ENCODE measurements around the gene SH3BP1. TPM values are rescaled to one million over a fixed set of nuclear protein-coding genes. Genes with fewer than 3 reads are reported as not detected.

Gene SH3BP1
- polyA plus RNA-seq, 1 experiment: 8.4 TPM

- no peaks in the 10 kb centered on the region for H3K9me3 ChIP-seq (ENCODE audit: control insufficient read depth, insufficient read depth, low read length)
- H3K27me3 ChIP-seq (ENCODE audit: control insufficient read depth, insufficient read depth, low read length): no peaks in the 10 kb centered on the region
- CTCF ChIA-PET: interaction anchor here (0.9 to 3.4 kb wide), 8 partner anchors 13 to 96 kb away, joined by 3 to 54 read pairs (median 4); no protein-coding TSS in a partner anchor
- peak overlapping the region; percentile 85 for H3K27ac ChIP-seq (ENCODE audit: low read depth, low read length)
- TF ChIP-seq, protein P1, sequence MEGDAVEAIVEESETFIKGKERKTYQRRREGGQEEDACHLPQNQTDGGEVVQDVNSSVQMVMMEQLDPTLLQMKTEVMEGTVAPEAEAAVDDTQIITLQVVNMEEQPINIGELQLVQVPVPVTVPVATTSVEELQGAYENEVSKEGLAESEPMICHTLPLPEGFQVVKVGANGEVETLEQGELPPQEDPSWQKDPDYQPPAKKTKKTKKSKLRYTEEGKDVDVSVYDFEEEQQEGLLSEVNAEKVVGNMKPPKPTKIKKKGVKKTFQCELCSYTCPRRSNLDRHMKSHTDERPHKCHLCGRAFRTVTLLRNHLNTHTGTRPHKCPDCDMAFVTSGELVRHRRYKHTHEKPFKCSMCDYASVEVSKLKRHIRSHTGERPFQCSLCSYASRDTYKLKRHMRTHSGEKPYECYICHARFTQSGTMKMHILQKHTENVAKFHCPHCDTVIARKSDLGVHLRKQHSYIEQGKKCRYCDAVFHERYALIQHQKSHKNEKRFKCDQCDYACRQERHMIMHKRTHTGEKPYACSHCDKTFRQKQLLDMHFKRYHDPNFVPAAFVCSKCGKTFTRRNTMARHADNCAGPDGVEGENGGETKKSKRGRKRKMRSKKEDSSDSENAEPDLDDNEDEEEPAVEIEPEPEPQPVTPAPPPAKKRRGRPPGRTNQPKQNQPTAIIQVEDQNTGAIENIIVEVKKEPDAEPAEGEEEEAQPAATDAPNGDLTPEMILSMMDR (IDR thresholded peaks at IDR 0.05; ENCODE audit: low read depth, low read length): no peak
- POLR2A ChIA-PET: interaction anchor here (0.8 to 3.9 kb wide), 15 partner anchors 10 to 112 kb away, joined by 3 to 46 read pairs (median 5); partner anchors contain the start of genes GGA1, LGALS1 and NOL12
- H3K4me3 ChIP-seq (ENCODE audit: low read depth, low read length): peak overlapping the region; percentile 71
- no peak for DNase-seq (ENCODE audit: low read depth, low spot score)
These were observed 18.2 kb downstream of the SH3BP1 start for GRCh38 chr22:37657590-37658132.

GRCh38 chr22:37658133-37659065 is 18.9 kb downstream of the SH3BP1 start, which contains the start of gene PDXP:
Gene PDXP, plus strand, starts transcription at chr22:37658723. Its CDS starts 60 bp downstream, at chr22:37658783.
- TF ChIP-seq, protein P1 (IDR thresholded peaks at IDR 0.05; ENCODE audit: low read depth, low read length): no peak
- H3K27ac ChIP-seq (ENCODE audit: low read depth, low read length): peak within 1 kb of the TSS; percentile 85
- no peaks in the 10 kb centered on the region for H3K27me3 ChIP-seq (ENCODE audit: control insufficient read depth, insufficient read depth, low read length)
- DNase-seq (ENCODE audit: low read depth, low spot score): peak; percentile 100
- CTCF ChIA-PET: interaction anchor here (0.9 to 3.4 kb wide), 6 partner anchors 13 to 96 kb away, joined by 3 to 54 read pairs (median 5); no protein-coding TSS in a partner anchor
- no peaks in the 10 kb centered on the region for H3K9me3 ChIP-seq (ENCODE audit: control insufficient read depth, insufficient read depth, low read length)
- POLR2A ChIA-PET: interaction anchor here (0.8 to 3.9 kb wide), 15 partner anchors 9 to 112 kb away, joined by 3 to 46 read pairs (median 5); partner anchors contain the start of genes GGA1, LGALS1 and NOL12
- peak within 1 kb of the TSS; percentile 78 for H3K4me3 ChIP-seq (ENCODE audit: low read depth, low read length)

DNA sequence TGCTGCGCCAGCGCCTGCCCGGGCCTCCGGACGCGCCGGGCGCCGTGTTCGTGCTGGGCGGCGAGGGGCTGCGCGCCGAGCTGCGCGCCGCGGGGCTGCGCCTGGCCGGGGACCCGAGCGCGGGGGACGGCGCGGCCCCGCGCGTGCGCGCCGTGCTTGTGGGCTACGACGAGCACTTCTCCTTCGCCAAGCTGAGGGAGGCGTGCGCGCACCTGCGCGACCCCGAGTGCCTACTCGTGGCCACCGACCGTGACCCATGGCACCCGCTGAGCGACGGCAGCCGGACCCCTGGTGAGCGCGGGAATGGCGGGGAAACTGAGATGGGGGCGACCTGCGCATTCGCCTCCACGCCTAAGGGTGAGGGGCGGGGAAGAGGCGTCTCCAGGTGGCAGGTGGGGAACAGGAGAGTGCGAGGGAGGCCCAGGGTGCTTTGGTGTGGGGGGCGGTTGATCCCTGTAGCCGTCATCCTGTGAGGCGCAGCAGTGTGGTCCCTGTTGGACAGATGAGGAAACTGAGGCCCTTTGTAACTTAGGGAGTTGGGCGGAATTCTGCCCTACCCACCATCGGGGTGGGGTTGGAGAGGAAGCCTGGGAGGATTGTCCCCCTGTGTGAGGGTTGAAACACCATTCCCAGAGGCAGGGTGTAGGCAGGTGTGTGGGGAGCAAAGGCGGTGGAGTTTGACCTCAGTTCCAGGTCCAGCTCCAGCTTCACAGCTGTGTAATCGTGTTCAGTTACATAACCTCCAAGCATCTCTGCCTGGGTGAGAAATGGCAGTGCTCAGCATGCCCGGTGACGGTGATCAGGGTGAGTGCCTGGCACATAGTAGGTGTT is 19.8 kb downstream of the SH3BP1 start:
- H3K9me3 ChIP-seq (ENCODE audit: control insufficient read depth, insufficient read depth, low read length): no peaks in the 10 kb centered on the region
- no peaks in the 10 kb centered on the region for H3K27me3 ChIP-seq (ENCODE audit: control insufficient read depth, insufficient read depth, low read length)
- H3K27ac ChIP-seq (ENCODE audit: low read depth, low read length): no peak overlapping the region
- DNase-seq (ENCODE audit: low read depth, low spot score): no peak
- peak overlapping the region; percentile 78 for H3K4me3 ChIP-seq (ENCODE audit: low read depth, low read length)
- TF ChIP-seq, protein P1 (IDR thresholded peaks at IDR 0.05; ENCODE audit: low read depth, low read length): no peak
- POLR2A ChIA-PET: interaction anchor here (1.2 to 3.9 kb wide), 7 partner anchors 10 to 93 kb away, joined by 4 to 46 read pairs (median 10); partner anchors contain the start of genes GGA1 and LGALS1
- CTCF ChIA-PET: interaction anchor here (0.6 to 3.4 kb wide), 4 partner anchors 9 to 204 kb away, joined by 3 to 54 read pairs (median 4); no protein-coding TSS in a partner anchor

- DNase-seq (ENCODE audit: low read depth, low spot score): no peak
- H3K27me3 ChIP-seq (ENCODE audit: control insufficient read depth, insufficient read depth, low read length): no peaks in the 10 kb centered on the region
- ChIA-PET POLR2A (interaction anchor here (3.9 kb wide), 2 partner anchors 15 to 21 kb away, joined by 38 to 46 read pairs; partner anchors contain the start of gene LGALS1), CTCF (interaction anchor here (0.6 to 3.4 kb wide), 6 partner anchors 8 to 203 kb away, joined by 3 to 54 read pairs (median 9); no protein-coding TSS in a partner anchor)
- H3K9me3 ChIP-seq (ENCODE audit: control insufficient read depth, insufficient read depth, low read length): no peaks in the 10 kb centered on the region
- no peak overlapping the region for H3K27ac ChIP-seq (ENCODE audit: low read depth, low read length)
- peak overlapping the region; percentile 78 for H3K4me3 ChIP-seq (ENCODE audit: low read depth, low read length)
- TF ChIP-seq, protein P1 (IDR thresholded peaks at IDR 0.05; ENCODE audit: low read depth, low read length): no peak
These were observed 20.6 kb downstream of the SH3BP1 start for GRCh38 chr22:37659897-37660708.
